ENCODE results near the gene MDM4. TPM values are rescaled to one million over a fixed set of nuclear protein-coding genes. Genes with fewer than 3 reads are reported as not detected.

MDM4 gene
- polyA plus RNA-seq, 2 of the 4 experiments (the other 2 are of a cell fraction): 4.6 to 48.9 TPM

DNA sequence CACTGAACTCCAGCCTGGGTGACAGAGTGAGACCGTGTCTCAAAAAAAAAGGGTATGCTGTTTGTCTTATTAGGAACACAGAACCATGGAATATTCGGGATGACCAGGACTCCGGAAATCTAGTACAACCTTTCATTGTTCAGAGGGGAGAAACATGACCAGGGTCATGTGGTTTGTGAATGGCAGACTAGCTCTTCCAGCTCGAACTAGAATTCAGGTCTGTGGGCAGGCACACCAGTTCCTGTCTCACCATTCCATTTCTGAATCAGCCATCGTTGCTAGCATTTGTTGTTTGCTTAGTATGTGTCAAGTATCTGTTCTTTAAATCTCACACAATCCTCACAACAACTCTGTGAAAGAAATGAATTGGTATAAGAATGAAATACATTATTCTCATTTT, 50.9 kb downstream of the MDM4 start (continued):
- TF ChIP-seq, protein P1, sequence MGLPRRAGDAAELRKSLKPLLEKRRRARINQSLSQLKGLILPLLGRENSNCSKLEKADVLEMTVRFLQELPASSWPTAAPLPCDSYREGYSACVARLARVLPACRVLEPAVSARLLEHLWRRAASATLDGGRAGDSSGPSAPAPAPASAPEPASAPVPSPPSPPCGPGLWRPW (IDR thresholded peaks at IDR 0.05): no peak
- no peak for TF ChIP-seq POLR2A (IDR thresholded peaks at IDR 0.05; ENCODE audit: low read length)

DNA sequence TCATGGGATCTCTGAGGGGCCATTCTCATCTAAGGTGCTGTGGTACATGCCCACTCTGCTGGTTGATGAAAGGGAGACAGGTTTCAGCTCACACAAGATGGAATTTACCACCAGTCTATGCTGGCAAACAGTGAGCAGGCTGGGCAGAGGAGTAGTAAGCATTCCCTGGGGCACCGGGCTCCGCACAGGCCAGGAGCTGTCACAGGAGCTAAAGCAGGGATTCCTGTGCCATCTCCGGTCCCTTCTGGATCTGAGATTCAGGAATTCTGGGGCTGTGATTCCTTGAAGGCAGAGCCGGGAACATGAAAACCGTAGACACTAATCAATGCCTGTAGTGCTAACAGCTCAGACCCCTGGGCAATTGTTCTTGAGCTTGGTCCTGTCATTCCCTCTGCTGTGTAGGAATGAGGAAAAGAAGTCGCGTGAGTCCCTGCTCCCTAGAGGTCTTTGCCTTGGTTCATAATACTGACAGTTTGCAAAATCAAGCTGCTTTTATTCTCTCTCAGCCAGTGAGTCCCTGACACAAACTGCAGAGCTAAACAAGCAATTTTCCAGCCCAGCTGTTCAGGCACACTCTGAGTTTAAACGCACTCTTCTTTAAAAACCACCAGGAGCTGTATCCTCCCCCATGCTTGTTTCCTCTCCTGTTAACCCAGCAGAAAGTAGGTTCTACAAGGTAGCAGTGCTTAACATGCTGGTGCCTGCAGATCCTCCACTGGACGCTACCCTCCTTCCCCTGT, 52.5 kb downstream of the MDM4 start:
- no peak for DNase-seq (ENCODE audit: low read depth in 1 of 2, low spot score in 1 of 2)
- Histone ChIP-seq H3K4me1 (peaks cover 27% of the 10 kb centered on the region), H3K4me3 (no peak overlapping the region), H3K27ac (no peak overlapping the region), H3K9me3 (0 out of 3 replicates have a peak, but pooled peaks cover 2% of the 10 kb centered on the region), H3K4me2 (no peak overlapping the region)
- FAIRE-seq: no peak
- CTCF ChIA-PET: interaction anchor here (0.5 to 26.0 kb wide), 12 partner anchors 9 to 236 kb away, joined by 3 to 591 read pairs (median 3); no protein-coding TSS in a partner anchor
- no peak for TF ChIP-seq HOXA7 (CRISPR knock-in tag; IDR thresholded peaks at IDR 0.05)
- no peak for TF ChIP-seq CHD4 (IDR thresholded peaks at IDR 0.05; ENCODE audit: borderline replicate concordance)
- no peak for TF ChIP-seq BCL3 (IDR thresholded peaks at IDR 0.05)
- no peak for TF ChIP-seq POLR2AphosphoS2 (conservative IDR thresholded peaks at IDR 0.05; ENCODE audit: low read length)
- no peak for TF ChIP-seq CEBPB (IDR thresholded peaks at IDR 0.05)
- TF ChIP-seq, protein P2, sequence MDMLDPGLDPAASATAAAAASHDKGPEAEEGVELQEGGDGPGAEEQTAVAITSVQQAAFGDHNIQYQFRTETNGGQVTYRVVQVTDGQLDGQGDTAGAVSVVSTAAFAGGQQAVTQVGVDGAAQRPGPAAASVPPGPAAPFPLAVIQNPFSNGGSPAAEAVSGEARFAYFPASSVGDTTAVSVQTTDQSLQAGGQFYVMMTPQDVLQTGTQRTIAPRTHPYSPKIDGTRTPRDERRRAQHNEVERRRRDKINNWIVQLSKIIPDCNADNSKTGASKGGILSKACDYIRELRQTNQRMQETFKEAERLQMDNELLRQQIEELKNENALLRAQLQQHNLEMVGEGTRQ (IDR thresholded peaks at IDR 0.05): no peak
- TF ChIP-seq, protein P3, sequence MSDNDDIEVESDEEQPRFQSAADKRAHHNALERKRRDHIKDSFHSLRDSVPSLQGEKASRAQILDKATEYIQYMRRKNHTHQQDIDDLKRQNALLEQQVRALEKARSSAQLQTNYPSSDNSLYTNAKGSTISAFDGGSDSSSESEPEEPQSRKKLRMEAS (IDR thresholded peaks at IDR 0.05): no peak
- TF ChIP-seq MAZ (IDR thresholded peaks at IDR 0.05; ENCODE audit: borderline replicate concordance, low read depth, low read length): no peak
- no peak for TF ChIP-seq PBX3 (IDR thresholded peaks at IDR 0.05)
- TF ChIP-seq, protein P4, sequence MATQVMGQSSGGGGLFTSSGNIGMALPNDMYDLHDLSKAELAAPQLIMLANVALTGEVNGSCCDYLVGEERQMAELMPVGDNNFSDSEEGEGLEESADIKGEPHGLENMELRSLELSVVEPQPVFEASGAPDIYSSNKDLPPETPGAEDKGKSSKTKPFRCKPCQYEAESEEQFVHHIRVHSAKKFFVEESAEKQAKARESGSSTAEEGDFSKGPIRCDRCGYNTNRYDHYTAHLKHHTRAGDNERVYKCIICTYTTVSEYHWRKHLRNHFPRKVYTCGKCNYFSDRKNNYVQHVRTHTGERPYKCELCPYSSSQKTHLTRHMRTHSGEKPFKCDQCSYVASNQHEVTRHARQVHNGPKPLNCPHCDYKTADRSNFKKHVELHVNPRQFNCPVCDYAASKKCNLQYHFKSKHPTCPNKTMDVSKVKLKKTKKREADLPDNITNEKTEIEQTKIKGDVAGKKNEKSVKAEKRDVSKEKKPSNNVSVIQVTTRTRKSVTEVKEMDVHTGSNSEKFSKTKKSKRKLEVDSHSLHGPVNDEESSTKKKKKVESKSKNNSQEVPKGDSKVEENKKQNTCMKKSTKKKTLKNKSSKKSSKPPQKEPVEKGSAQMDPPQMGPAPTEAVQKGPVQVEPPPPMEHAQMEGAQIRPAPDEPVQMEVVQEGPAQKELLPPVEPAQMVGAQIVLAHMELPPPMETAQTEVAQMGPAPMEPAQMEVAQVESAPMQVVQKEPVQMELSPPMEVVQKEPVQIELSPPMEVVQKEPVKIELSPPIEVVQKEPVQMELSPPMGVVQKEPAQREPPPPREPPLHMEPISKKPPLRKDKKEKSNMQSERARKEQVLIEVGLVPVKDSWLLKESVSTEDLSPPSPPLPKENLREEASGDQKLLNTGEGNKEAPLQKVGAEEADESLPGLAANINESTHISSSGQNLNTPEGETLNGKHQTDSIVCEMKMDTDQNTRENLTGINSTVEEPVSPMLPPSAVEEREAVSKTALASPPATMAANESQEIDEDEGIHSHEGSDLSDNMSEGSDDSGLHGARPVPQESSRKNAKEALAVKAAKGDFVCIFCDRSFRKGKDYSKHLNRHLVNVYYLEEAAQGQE (IDR thresholded peaks at IDR 0.05): no peak
- TF ChIP-seq HMGXB4 (CRISPR knock-in tag; IDR thresholded peaks at IDR 0.05; ENCODE audit: borderline replicate concordance): no peak
- no peak for TF ChIP-seq CBX8 (IDR thresholded peaks at IDR 0.05)
- no peak for TF ChIP-seq EP300 (IDR thresholded peaks at IDR 0.05)
- no peak for TF ChIP-seq EHF (CRISPR knock-in tag; IDR thresholded peaks at IDR 0.05)
- TF ChIP-seq HEYL (CRISPR knock-in tag; IDR thresholded peaks at IDR 0.05): no peak
- no peak for TF ChIP-seq ZFP36 (IDR thresholded peaks at IDR 0.05; ENCODE audit: borderline replicate concordance, partially characterized antibody)
- no peak for TF ChIP-seq ZSCAN20 (CRISPR knock-in tag; IDR thresholded peaks at IDR 0.05)
- no peak for TF ChIP-seq NPAS2 (CRISPR knock-in tag; IDR thresholded peaks at IDR 0.05; ENCODE audit: borderline replicate concordance)
- POLR2A ChIA-PET: interaction anchor here (0.5 kb wide), 1 partner anchor 34 kb away, joined by 4 read pairs; no protein-coding TSS in a partner anchor
- ATAC-seq: no peak
- WGBS (ENCODE audit: missing lambda C conversion rate): 92% methylated on average over 9 of the region's 9 CpGs

Measured in A549 (cell line).